HG03066 (cell line): ENCODE data around the gene ARHGAP15.
A peak's percentile ranks its signal among the peaks of the same experiment; 100 is the strongest.

Experiments used
- ATAC-seq: cut with Tn5 transposase; IDR thresholded peaks from one replicate; pipeline ENCODE4 v1.9.1; 2021; ENCODE audit warnings: low read depth; ENCODE audit not compliant: unreplicated experiment

ARHGAP15 gene

DNA sequence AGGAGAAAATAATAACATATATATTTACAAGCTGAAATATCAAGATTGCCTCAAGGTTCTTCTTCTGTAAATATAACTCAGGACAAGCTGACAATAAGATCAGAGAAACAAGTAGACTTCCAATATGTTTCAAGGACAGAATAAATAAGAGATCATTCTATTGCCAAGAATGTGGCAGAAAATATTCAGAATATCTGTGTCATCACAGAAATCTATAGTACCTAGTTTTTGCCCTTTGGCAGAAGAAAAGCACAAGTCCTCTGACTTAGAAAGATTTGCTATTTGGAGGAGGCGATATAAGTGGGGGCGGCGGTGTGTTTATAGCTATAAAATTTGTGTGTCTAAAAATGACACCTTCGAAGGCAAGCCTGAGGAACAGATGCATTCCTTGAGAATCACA, 34.3 kb downstream of the ARHGAP15 start:
- no peak for ATAC-seq

GRCh38 chr2:143165291-143165690, 36.1 kb downstream of the ARHGAP15 start:
- no peak for ATAC-seq

GRCh38 chr2:143169105-143169504, 39.9 kb downstream of the ARHGAP15 start:
- no peak for ATAC-seq

DNA sequence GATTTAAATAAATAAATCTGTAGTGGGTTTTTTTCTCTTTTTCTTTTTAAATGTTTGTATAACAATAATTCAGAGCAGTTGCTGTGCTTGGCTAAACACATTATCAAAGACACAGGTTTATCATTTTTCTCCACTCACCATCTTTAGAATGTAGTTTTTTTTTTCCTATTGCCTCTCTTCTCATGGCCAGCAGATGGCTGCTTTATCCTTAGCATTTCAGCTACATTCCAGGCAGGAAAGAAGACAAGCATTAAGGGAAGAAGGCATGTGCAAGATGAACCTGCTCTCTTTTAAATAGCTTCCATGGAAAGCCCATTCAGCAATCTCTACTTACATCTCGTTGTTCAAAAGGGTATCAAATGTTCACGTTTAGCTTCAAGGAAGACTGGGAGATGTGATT, 42.6 kb downstream of the ARHGAP15 start:
- ATAC-seq, result no peak

GRCh38 chr2:143175438-143175837, 46.2 kb downstream of the ARHGAP15 start:
- no peak for ATAC-seq

DNA sequence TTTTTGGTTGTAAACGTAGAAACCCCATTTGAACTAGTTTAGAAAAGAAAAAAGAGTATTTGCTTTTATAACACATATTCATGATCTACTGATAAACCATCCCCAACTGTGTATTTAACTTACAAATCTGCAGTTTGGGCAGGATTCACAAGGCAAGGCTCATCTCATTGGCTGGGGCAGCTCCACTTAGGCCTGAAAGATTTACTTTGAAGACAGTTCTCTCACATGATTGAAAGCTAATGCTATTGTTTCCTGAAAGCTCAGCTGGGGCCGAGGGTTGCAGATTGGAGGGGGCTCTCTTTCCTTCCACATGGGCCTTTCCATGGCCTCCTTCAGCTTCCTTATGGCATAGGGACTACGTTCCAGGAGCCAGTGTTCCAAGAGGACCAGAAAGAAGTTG, 47.4 kb downstream of the ARHGAP15 start:
- ATAC-seq, result peak; percentile 8

- ATAC-seq, result peak; percentile 96
Measured at GRCh38 chr2:143177096-143177786, 48.0 kb downstream of the ARHGAP15 start.

DNA sequence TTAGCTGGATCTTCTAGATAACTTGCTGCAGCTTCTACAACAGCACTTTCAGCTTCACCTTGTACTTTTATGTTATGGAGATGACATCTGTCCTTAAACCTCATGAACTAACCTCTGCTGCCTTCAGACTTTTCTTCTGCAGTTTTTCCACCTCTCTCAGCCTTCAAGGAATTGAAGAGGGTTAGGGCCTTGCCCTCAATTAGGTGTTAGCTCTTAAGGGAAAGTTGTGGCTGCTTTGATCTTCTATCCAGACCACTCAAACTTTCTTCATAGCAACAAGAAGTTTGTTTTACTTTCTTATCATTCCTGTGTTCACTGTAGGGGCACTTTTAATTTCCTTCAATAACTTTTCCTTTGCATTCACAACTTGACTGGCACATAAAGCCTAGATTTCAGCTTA, 52.3 kb downstream of the ARHGAP15 start:
- ATAC-seq, result no peak

- no peak for ATAC-seq
Measured at GRCh38 chr2:143182649-143183048, 53.4 kb downstream of the ARHGAP15 start.

- ATAC-seq, result no peak
Measured at GRCh38 chr2:143183804-143184463, 54.7 kb downstream of the ARHGAP15 start.

GRCh38 chr2:143186876-143187275, 57.7 kb downstream of the ARHGAP15 start:
- no peak for ATAC-seq

- no peak for ATAC-seq
Measured at GRCh38 chr2:143190431-143190830, 61.2 kb downstream of the ARHGAP15 start.

DNA sequence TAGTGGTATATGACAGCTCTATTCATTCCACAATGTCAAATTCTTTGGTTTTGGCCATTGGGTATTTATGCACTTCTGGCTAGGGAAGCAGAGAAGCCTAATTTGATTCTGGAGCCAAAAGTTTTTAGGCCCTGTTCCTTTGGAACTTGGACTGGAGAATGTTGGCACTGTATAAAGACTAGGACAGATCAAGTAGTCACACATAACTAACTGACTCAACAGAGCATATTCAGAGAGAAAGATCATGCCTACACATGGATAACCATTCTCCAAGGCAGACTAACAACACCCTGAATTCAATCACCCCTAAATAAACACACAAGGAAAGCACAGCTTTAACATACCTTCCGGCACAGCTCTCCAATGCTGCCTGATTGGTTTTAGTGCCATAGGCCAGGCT, 62.9 kb downstream of the ARHGAP15 start:
- ATAC-seq, result no peak

GRCh38 chr2:143192716-143193115, 63.5 kb downstream of the ARHGAP15 start:
- no peak for ATAC-seq

DNA sequence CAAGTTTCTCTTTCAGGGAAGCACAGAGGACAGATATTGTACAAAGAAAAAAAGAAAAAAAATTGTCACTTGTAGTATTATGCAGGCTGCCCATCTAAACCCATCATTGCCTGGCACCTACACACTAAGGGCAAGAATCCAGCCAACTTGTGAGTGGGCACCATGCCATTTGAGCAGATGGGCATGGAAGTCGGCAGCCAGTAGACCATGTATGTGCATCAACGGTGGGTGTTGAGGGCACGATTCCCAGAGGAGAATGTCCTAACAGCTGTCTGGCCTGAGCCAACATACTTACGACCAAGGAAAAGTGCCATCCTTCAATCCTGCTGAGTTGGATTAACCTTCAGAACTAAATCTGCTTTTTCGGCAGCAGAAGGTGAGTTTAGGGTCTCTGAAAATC, 63.9 kb downstream of the ARHGAP15 start:
- ATAC-seq, result no peak

- no peak for ATAC-seq
Measured at GRCh38 chr2:143195511-143195910, 66.3 kb downstream of the ARHGAP15 start.

DNA sequence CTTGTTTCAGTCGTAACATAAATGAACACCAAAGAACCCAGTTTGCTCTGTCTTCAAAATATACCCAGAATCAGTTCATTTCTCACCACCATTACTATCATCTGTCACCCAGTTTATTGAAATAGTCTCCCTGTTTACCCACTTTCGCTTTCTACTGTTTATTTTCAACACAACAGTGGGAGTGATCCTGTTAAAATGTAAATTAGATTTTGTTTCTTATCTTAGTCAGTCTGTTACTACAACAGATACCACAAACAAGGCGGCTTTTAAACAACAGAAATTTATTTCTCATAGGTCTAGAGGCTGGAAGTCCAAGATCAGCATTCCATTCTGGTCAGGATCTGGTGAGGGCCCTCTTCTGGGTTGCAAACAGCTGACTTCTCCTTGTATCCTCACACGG, 74.8 kb downstream of the ARHGAP15 start:
- ATAC-seq, result no peak

GRCh38 chr2:143205106-143205764, 76.0 kb downstream of the ARHGAP15 start:
- ATAC-seq, result no peak

GRCh38 chr2:143209570-143210445, 80.6 kb downstream of the ARHGAP15 start:
- ATAC-seq, result no peak

- ATAC-seq, result no peak
Measured at GRCh38 chr2:143210446-143210819, 81.2 kb downstream of the ARHGAP15 start.
